IPS-20b (cell line): ENCODE data around the gene TRAF3.
"Not testable (repeated sequence)": the region's sequence is repeated elsewhere in the genome, so short reads cannot be mapped to it uniquely, and the experiment has no call there.

Experiments
- H3K27ac ChIP-seq: one replicate; pipeline ENCODE4 v1.5.1; 2013; ENCODE audit warnings: low read length
- H3K27me3 ChIP-seq: 2 replicates; pipeline ENCODE4 v1.6.1; 2013; ENCODE audit warnings: mild to moderate bottlenecking, low read length, inconsistent platforms; ENCODE audit not compliant: insufficient read depth
- H3K36me3 ChIP-seq: 2 replicates; pipeline ENCODE4 v1.6.1; 2013; ENCODE audit warnings: low read depth, mild to moderate bottlenecking, inconsistent platforms, low read length, moderate library complexity; ENCODE audit not compliant: insufficient read depth
- H3K4me1 ChIP-seq: 2 replicates; pipeline ENCODE4 v1.6.1; 2013; ENCODE audit warnings: mild to moderate bottlenecking, control low read depth, inconsistent platforms, low read length, moderate library complexity; ENCODE audit not compliant: insufficient read depth
- H3K4me3 ChIP-seq: 2 replicates; pipeline ENCODE4 v1.5.1; 2013; ENCODE audit warnings: mild to moderate bottlenecking, low read length, inconsistent platforms
- H3K9ac ChIP-seq: 2 replicates; pipeline ENCODE4 v1.6.1; 2013; ENCODE audit warnings: low read depth, mild to moderate bottlenecking, inconsistent platforms, low read length, moderate library complexity
- H3K9me3 ChIP-seq: 2 replicates; pipeline ENCODE4 v1.6.1; 2013; ENCODE audit warnings: mild to moderate bottlenecking, low read depth, low read length, inconsistent platforms; ENCODE audit not compliant: insufficient read depth

The TRAF3 gene

GRCh38 chr14:102819176-102819628 is 42.0 kb downstream of the TRAF3 start:
- H3K4me3 ChIP-seq, result no peak overlapping the region
- H3K4me1 ChIP-seq, result peaks cover 8% of the 10 kb centered on the region
- H3K27ac ChIP-seq, result no peak overlapping the region
- no peaks in the 10 kb centered on the region for H3K27me3 ChIP-seq
- H3K36me3 ChIP-seq, result no peaks in the 10 kb centered on the region
- H3K9ac ChIP-seq, result no peak overlapping the region
- no peaks in the 10 kb centered on the region for H3K9me3 ChIP-seq

- no peaks in the 10 kb centered on the region for H3K9me3 ChIP-seq
- no peak overlapping the region for H3K27ac ChIP-seq
- H3K27me3 ChIP-seq, result no peaks in the 10 kb centered on the region
- H3K9ac ChIP-seq, result no peak overlapping the region
- H3K36me3 ChIP-seq, result no peaks in the 10 kb centered on the region
- H3K4me1 ChIP-seq, result peaks cover 8% of the 10 kb centered on the region
- H3K4me3 ChIP-seq, result no peak overlapping the region
Measured at GRCh38 chr14:102819747-102820330, 42.6 kb downstream of the TRAF3 start.

- Histone ChIP-seq H3K9ac (no peak overlapping the region), H3K4me1 (peaks cover 8% of the 10 kb centered on the region), H3K27me3 (no peaks in the 10 kb centered on the region), H3K27ac (no peak overlapping the region), H3K36me3 (no peaks in the 10 kb centered on the region), H3K4me3 (no peak overlapping the region), H3K9me3 (no peaks in the 10 kb centered on the region)
Measured at GRCh38 chr14:102821252-102821651, 44.0 kb downstream of the TRAF3 start.

DNA sequence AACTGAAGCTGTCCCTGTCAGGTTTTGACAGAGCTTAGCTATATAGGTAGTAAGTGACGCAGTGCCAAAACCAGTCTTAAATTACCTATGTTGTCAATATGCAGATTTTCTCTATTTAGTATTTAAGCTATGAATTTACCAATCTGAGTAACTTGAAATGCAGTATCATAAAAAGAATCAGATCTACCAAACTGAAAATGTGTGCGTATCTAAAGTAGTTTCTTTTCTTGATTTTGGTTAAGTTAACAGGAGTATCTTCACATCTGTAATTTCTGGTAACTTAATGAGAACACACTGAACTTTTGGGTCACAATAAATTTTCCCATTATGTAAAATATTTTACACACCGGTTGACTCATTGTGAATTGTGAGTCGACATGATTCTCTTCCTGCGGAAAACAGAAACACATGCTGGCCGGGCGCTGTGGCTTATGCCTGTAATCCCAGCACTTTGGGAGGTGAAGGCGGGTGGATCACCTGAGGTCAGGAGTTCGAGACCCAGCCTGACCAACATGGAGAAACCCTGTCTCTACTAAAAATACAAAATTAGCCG is 45.1 kb downstream of the TRAF3 start:
- no peaks in the 10 kb centered on the region for H3K9me3 ChIP-seq
- no peaks in the 10 kb centered on the region for H3K27me3 ChIP-seq

DNA sequence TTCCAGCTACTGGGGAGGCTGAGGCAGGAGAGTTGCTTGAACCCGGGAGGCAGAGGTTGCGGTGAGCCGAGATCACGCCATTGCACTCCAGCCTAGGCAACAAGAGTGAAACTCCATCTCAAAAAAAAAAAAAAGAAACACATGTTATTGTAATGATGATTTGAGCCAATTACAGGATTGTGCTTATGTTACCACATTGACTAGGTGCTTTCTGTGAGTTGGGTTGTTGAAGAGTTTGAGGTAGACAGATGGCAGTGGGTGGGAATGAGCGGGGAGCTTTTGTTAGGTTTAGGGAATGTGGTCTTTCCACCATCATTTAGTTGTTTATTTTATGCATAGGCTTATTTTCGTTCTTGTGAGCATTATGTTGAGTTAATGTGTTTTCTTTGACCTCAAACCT is 45.6 kb downstream of the TRAF3 start:
- H3K9ac ChIP-seq, H3K4me3 ChIP-seq, H3K27ac ChIP-seq: not testable (repeated sequence)

More for the DNA sequence above, 45.1 kb downstream of the TRAF3 start:
- Histone ChIP-seq H3K27ac (no peak overlapping the region), H3K4me3 (no peak overlapping the region), H3K9ac (no peak overlapping the region), H3K36me3 (no peaks in the 10 kb centered on the region), H3K4me1 (peaks cover 8% of the 10 kb centered on the region)

GRCh38 chr14:102823546-102823945 is 46.3 kb downstream of the TRAF3 start:
- Histone ChIP-seq H3K36me3 (no peaks in the 10 kb centered on the region), H3K9ac (no peak overlapping the region), H3K4me1 (peaks cover 9% of the 10 kb centered on the region; the same call in 1 of the 2 replicates), H3K27ac (no peak overlapping the region), H3K27me3 (no peaks in the 10 kb centered on the region), H3K4me3 (no peak overlapping the region), H3K9me3 (no peaks in the 10 kb centered on the region)

More for the DNA sequence above, 45.6 kb downstream of the TRAF3 start:
- H3K9me3 ChIP-seq, H3K36me3 ChIP-seq, H3K27me3 ChIP-seq: not testable (repeated sequence)
- H3K4me1 ChIP-seq, result peaks cover 10% of the 10 kb centered on the region

DNA sequence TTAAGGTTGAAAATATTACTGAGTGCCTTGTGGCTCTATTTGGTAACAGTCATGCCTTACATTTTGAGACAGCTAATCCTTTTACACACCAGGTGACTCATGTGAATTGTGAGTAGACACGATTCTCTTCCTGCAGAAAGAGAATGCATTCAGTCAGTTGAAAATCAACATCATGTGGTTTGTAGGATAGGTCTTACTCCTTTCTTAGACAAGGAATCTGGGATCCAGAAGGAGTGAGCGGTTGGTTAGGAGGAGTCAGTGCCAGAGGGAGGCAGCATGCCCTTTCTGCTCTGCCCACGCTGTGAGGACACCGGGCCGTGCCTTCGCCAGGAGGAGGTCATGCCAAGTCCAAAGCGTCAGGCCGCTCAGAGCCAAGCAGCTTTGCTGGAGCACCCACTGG is 47.6 kb downstream of the TRAF3 start:
- Histone ChIP-seq H3K9ac (no peak overlapping the region), H3K9me3 (no peaks in the 10 kb centered on the region), H3K36me3 (no peaks in the 10 kb centered on the region), H3K27ac (no peak overlapping the region), H3K4me1 (peaks cover 14% of the 10 kb centered on the region; the same call in 1 of the 2 replicates), H3K27me3 (no peaks in the 10 kb centered on the region), H3K4me3 (no peak overlapping the region)

DNA sequence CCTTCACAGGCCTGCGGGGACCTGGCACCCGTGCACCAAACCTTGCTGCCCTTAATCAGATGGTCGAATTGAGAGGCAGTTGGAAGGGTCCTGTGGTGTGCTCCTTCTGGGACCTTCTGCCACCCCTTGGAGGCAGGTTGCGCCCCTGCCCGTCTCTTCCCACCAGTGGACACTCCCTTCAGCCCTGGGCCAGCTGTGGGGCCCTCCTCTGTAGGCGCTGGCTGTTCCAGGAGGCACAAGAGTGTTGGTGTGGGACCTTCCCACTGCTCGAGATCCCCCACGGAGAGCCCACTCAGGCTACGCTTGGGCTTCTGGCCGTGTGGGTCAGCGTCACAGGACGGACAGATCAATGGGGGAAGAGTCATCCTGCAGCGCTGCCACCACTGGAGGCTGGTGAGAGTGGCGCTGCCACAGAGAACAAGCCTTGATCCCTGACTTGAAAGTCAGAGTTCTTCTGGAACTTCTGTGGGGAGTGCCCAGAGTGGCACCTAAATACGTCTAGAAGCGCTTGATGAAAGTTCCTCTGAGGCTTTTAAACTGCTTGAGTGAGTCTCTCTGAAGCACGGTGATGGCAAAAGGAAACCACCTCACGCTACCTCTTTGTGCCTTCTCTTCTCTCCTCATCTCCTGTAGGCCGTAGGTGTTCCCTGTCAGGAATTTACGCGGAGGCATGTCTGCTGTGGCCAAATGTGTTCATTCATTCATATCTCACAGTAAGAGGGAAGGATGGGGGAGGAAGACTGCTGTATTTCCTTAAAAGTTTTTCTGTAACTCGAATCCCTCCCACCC is 48.3 kb downstream of the TRAF3 start:
- Histone ChIP-seq H3K9ac (no peak overlapping the region), H3K9me3 (no peaks in the 10 kb centered on the region), H3K27me3 (no peaks in the 10 kb centered on the region), H3K27ac (no peak overlapping the region), H3K4me1 (peaks cover 19% of the 10 kb centered on the region; the same call in 1 of the 2 replicates), H3K36me3 (no peaks in the 10 kb centered on the region), H3K4me3 (no peak overlapping the region)

- Histone ChIP-seq H3K36me3 (no peaks in the 10 kb centered on the region), H3K27me3 (no peaks in the 10 kb centered on the region), H3K4me1 (peaks cover 19% of the 10 kb centered on the region; the same call in 1 of the 2 replicates), H3K27ac (no peak overlapping the region), H3K9me3 (no peaks in the 10 kb centered on the region), H3K4me3 (no peak overlapping the region), H3K9ac (no peak overlapping the region)
Measured at GRCh38 chr14:102826161-102826560, 48.9 kb downstream of the TRAF3 start.

DNA sequence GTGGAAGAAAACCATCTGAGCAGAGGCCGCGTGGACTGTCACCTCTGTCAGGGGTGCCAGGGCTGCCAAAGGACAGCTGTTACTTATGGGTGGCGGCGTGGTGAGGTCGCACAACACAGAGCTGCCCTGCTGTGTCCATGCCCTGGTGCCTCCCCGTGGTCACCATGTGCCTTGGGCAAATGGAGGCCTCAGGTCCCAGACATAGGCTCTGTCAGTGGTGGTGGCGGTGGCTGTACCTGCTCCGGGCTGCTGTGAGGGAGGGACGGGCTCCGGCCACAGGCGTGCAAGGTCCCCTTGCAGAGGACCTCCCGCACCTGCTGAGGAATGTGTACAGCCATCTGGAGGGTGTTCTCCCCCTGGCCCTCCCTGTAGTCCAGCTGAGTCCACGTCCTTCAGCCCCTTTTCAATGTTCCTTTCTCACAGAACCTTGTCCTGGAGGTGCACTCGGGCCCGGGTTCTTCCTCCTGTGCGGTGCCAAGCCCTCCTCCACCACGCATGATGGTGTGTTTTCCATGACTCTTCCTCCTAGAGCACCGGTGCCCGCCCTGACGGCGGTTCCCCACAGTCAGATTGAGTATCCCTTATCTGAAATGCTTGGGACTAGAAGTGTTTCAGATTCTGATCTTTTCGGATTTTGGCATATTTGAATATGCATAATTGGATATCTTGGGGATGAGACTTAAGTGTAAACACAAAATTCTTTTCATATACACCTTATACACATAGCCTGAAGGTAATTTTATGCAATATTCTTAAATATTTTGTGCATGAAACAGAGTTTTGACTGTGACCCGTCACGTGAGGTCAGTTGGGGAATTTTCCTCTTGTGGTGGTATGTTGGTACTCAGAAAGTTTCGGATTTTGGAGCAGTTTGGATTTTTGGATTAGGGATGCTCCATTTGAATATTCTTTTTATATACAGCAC is 49.8 kb downstream of the TRAF3 start:
- Histone ChIP-seq H3K27ac (no peak overlapping the region), H3K4me3 (no peak overlapping the region), H3K9ac (no peak overlapping the region), H3K36me3 (no peaks in the 10 kb centered on the region), H3K9me3 (no peaks in the 10 kb centered on the region), H3K4me1 (peaks cover 19% of the 10 kb centered on the region; the same call in 1 of the 2 replicates), H3K27me3 (no peaks in the 10 kb centered on the region)

GRCh38 chr14:102827716-102828115 is 50.5 kb downstream of the TRAF3 start:
- no peaks in the 10 kb centered on the region for H3K9me3 ChIP-seq
- H3K4me3 ChIP-seq, result no peak overlapping the region
- peaks cover 19% of the 10 kb centered on the region; the same call in 1 of the 2 replicates for H3K4me1 ChIP-seq
- H3K27me3 ChIP-seq, result no peaks in the 10 kb centered on the region
- H3K36me3 ChIP-seq, result no peaks in the 10 kb centered on the region
- no peak overlapping the region for H3K27ac ChIP-seq
- H3K9ac ChIP-seq, result no peak overlapping the region
